SW480 (cell line): ENCODE data around the gene NT5C1A.

Experiments
- DNase-seq: peaks from one replicate; pipeline ENCODE4 v3.0.0-alpha.2; 2016; ENCODE audit warnings: low spot score

Gene NT5C1A

GRCh38 chr1:39659538-39659937, 12.4 kb downstream of the NT5C1A start:
- no peak for DNase-seq

- DNase-seq, result no peak
Measured at GRCh38 chr1:39659110-39659509, 12.8 kb downstream of the NT5C1A start.

- peak; percentile 68 for DNase-seq
Measured at GRCh38 chr1:39657923-39658485, 13.9 kb downstream of the NT5C1A start.

- no peak for DNase-seq
Measured at GRCh38 chr1:39657402-39657801, 14.5 kb downstream of the NT5C1A start.

- no peak for DNase-seq
Measured at GRCh38 chr1:39656391-39656790, 15.5 kb downstream of the NT5C1A start.

GRCh38 chr1:39655578-39656268, 16.2 kb downstream of the NT5C1A start:
- no peak for DNase-seq

GRCh38 chr1:39654291-39654690, 17.6 kb downstream of the NT5C1A start:
- no peak for DNase-seq

GRCh38 chr1:39653546-39654031, 18.3 kb downstream of the NT5C1A start:
- peak; percentile 72 for DNase-seq

- DNase-seq, result no peak
Measured at GRCh38 chr1:39652554-39652953, 19.4 kb downstream of the NT5C1A start.

GRCh38 chr1:39652105-39652504, 19.8 kb downstream of the NT5C1A start:
- no peak for DNase-seq

- no peak for DNase-seq
Measured at GRCh38 chr1:39650431-39650830, 21.5 kb downstream of the NT5C1A start.

- DNase-seq, result no peak
Measured at GRCh38 chr1:39649636-39650185, 22.2 kb downstream of the NT5C1A start.

GRCh38 chr1:39648496-39648895, 23.4 kb downstream of the NT5C1A start:
- DNase-seq, result no peak

GRCh38 chr1:39647247-39647646, 24.7 kb downstream of the NT5C1A start:
- DNase-seq, result no peak

- no peak for DNase-seq
Measured at GRCh38 chr1:39646232-39647081, 25.4 kb downstream of the NT5C1A start.

GRCh38 chr1:39645411-39646043, 26.4 kb downstream of the NT5C1A start:
- no peak for DNase-seq

GRCh38 chr1:39643705-39644104, 28.2 kb downstream of the NT5C1A start:
- no peak for DNase-seq

- DNase-seq, result no peak
Measured at GRCh38 chr1:39642796-39643195, 29.1 kb downstream of the NT5C1A start.

- no peak for DNase-seq
Measured at GRCh38 chr1:39640861-39641260, 31.0 kb downstream of the NT5C1A start.

- DNase-seq, result peak; percentile 85
Measured at GRCh38 chr1:39639305-39640130, 32.4 kb downstream of the NT5C1A start, which contains the start of gene HEYL. HEYL (minus strand) TSS chr1:39639643; CDS start chr1:39639625, 18 bp downstream.

- no peak for DNase-seq
Measured at GRCh38 chr1:39638965-39639304, 33.0 kb downstream of the NT5C1A start.
